GM12878 (cell line): ENCODE measurements around the gene SEZ6L2. TPM values are rescaled to one million over a fixed set of nuclear protein-coding genes. Genes with fewer than 3 reads are reported as not detected.

ENCODE experiments used
- ATAC-seq: fragments of 200-7000 bp; cut with Tn5 transposase; 3 replicates; pipeline ENCODE4 v1.9.1; 2020; ENCODE audit warnings: mild to moderate bottlenecking, moderate library complexity
- BruUV-seq: library from RNA; stranded (reverse); fragments of 400-500 nt; replicated peaks from 2 replicates; lab custom pipeline; 2021; lab: Mats Ljungman, UMichigan
- CTCF ChIA-PET: fragments of 300-600 bp; sonication (Branson Sonifier 250); formaldehyde crosslinking; extraction: SDS; loops from one replicate; lab custom pipeline; 2021; ENCODE audit warnings: inconsistent platforms; lab: Yijun Ruan, JAX
- POLR2A ChIA-PET: fragments of 350-600 bp; formaldehyde crosslinking; extraction: SDS; loops from one replicate; lab custom pipeline; 2021; ENCODE audit warnings: inconsistent platforms; lab: Charles Lee
- RAD21 ChIA-PET: fragments of 300-600 bp; sonication (Branson Sonifier 250); formaldehyde crosslinking; loops from one replicate; lab custom pipeline; 2023; ENCODE audit warnings: antibody characterized with exemption; ENCODE audit not compliant: unreplicated experiment; lab: Charles Lee
- SMC1A ChIA-PET: fragments of 300-600 bp; sonication (Branson Sonifier 250); formaldehyde crosslinking; loops from one replicate; lab custom pipeline; 2023; ENCODE audit not compliant: unreplicated experiment, uncharacterized antibody; lab: Charles Lee
- DNase-seq: peaks from one replicate; pipeline ENCODE4 v3.0.0-alpha.2; 2011; ENCODE audit warnings: low read depth, low spot score
- FAIRE-seq: peaks from 3 replicates; lab custom pipeline; 2011; peaks lifted over from hg19 to GRCh38; lab: Jason Lieb, UNC
- H2AFZ ChIP-seq: 2 replicates; pipeline ENCODE4 v1.6.0; 2011; ENCODE audit warnings: low read depth, low read length, control low read depth; ENCODE audit not compliant: control insufficient read depth
- H3K27ac ChIP-seq: 2 replicates; pipeline ENCODE4 v1.5.1; 2011; ENCODE audit warnings: control low read depth; ENCODE audit not compliant: control insufficient read depth, insufficient read depth
- H3K27me3 ChIP-seq, 2 experiments: replicated peaks in 1 of 2; 2 replicates each; pipeline versions ENCODE4 v1.6.0 to v1.6.1; 2011; ENCODE audit warnings: low read length in 1 of 2; ENCODE audit not compliant: control insufficient read depth in 2 of 2, insufficient read depth in 2 of 2
- H3K36me3 ChIP-seq, 2 experiments: 2 replicates each; pipeline ENCODE4 v1.5.1; 2011; ENCODE audit warnings: low read length in 1 of 2; ENCODE audit not compliant: control insufficient read depth in 2 of 2, insufficient read depth in 2 of 2
- H3K4me1 ChIP-seq: 2 replicates; pipeline ENCODE4 v1.6.1; 2011; ENCODE audit warnings: mild to moderate bottlenecking, low read length, moderate library complexity, mixed read lengths; ENCODE audit not compliant: control insufficient read depth, insufficient read depth
- H3K4me2 ChIP-seq: 2 replicates; pipeline ENCODE4 v1.6.0; 2011; ENCODE audit warnings: control low read depth; ENCODE audit not compliant: control insufficient read depth, insufficient read depth
- H3K4me3 ChIP-seq: fragments of 200-600 bp; sonication (generic); 2 replicates; pipeline ENCODE4 v1.5.1; 2016
- H3K79me2 ChIP-seq: 2 replicates; pipeline ENCODE4 v1.6.0; 2011; ENCODE audit warnings: low read length; ENCODE audit not compliant: control insufficient read depth, insufficient read depth
- H3K9ac ChIP-seq: 2 replicates; pipeline ENCODE4 v1.8.0; 2011; ENCODE audit warnings: low read length, control low read depth, mixed read lengths; ENCODE audit not compliant: control insufficient read depth, insufficient read depth
- H3K9me3 ChIP-seq: replicated peaks from 3 replicates; pipeline ENCODE4 v1.5.1; 2011; ENCODE audit warnings: mild to moderate bottlenecking, low read length; ENCODE audit not compliant: control insufficient read depth, insufficient read depth
- H4K20me1 ChIP-seq: 2 replicates; pipeline ENCODE4 v1.6.0; 2011; ENCODE audit not compliant: control insufficient read depth, insufficient read depth
- CBX5 ChIP-seq: sonication (generic); IDR thresholded peaks from 2 replicates; pipeline ENCODE4 v1.6.1; 2016; ENCODE audit warnings: low read depth, moderate library complexity, mild to moderate bottlenecking, inconsistent platforms
- FOXM1 ChIP-seq: IDR thresholded peaks from 2 replicates; pipeline ENCODE4 v1.6.1; 2012; ENCODE audit warnings: low read depth, mild to moderate bottlenecking, inconsistent platforms, low read length, moderate library complexity
- IRF4 ChIP-seq: IDR thresholded peaks from 2 replicates; pipeline ENCODE4 v1.6.1; 2011; ENCODE audit warnings: low read depth, low read length
- KAT2A ChIP-seq: conservative IDR thresholded peaks from 2 replicates; pipeline ENCODE4 v1.6.1; 2011; ENCODE audit warnings: low read depth, low read length; ENCODE audit not compliant: control insufficient read depth
- PAX5 ChIP-seq: IDR thresholded peaks from 2 replicates; pipeline ENCODE4 v1.6.1; 2011; ENCODE audit warnings: low read depth, low read length, borderline replicate concordance
- POLR2A ChIP-seq: IDR thresholded peaks from 2 replicates; pipeline ENCODE4 v1.6.1; 2011; ENCODE audit warnings: low read depth, mild to moderate bottlenecking, low read length
- SMAD1 ChIP-seq: fragments of 450-650 bp; IDR thresholded peaks from 2 replicates; pipeline ENCODE4 v1.6.1; 2018; ENCODE audit warnings: mild to moderate bottlenecking, low read depth; ENCODE audit not compliant: partially characterized antibody
- ZNF207 ChIP-seq: fragments of 450-650 bp; IDR thresholded peaks from 2 replicates; pipeline ENCODE4 v1.6.1; 2014; ENCODE audit warnings: antibody characterized with exemption, mild to moderate bottlenecking, borderline replicate concordance
- ZZZ3 ChIP-seq: IDR thresholded peaks from 2 replicates; pipeline ENCODE4 v1.6.1; 2011; ENCODE audit warnings: low read depth; ENCODE audit not compliant: control insufficient read depth, insufficient read length
- WGBS: methylation state at CpG from one replicate; pipeline ENCODE4 v1.1.6; 2016; ENCODE audit warnings: low lambda C conversion rate; ENCODE audit not compliant: insufficient replicate concordance, insufficient coverage; ENCODE audit errors: missing lambda C conversion rate; 5-methylcytosine and 5-hydroxymethylcytosine counted together
- in situ Hi-C: fragments of 300-500 bp; cut with MboI; formaldehyde crosslinking; loops from 9 replicates; pipeline ENCODE4 v1.14.3; 2018; ENCODE audit warnings: mixed read lengths
- intact Hi-C: fragments of 100-400 bp; cut with micrococcal nuclease; formaldehyde crosslinking; loops from one replicate; pipeline ENCODE4 v1.14.2; 2022; ENCODE audit not compliant: unreplicated experiment
- polyA plus RNA-seq, 11 experiments: library from polyadenylated mRNA; depleted of rRNA in 4 of 11; unstranded in 6 of 11; stranded (reverse) in 5 of 11; fragments of >200 nt; fragmentation: Nextera tagmentation in 4 of 11; fragmentation: Illumina TruSeq in 1 of 11; extraction: Ambion mirVana in 4 of 11; extraction: Trizol in 1 of 11; gene quantifications; 1 replicate in 1 of 11; 2 replicates in 10 of 11; pipeline versions ENCODE4 v1.2.1 to v1.2.3, GENCODE V29; 2011 to 2016; ENCODE audit warnings: inconsistent platforms in 2 of 11, missing spikeins in 2 of 11, low read depth in 1 of 11
- total RNA-seq, 4 experiments: library from RNA; depleted of rRNA in 3 of 4; stranded (reverse); fragments of >200 nt in 3 of 4; fragmentation: Illumina TruSeq in 1 of 4; extraction: Trizol in 1 of 4; gene quantifications; 2 replicates each; pipeline versions ENCODE4 v1.2.1 to v1.2.3, GENCODE V29; 2013 to 2021
- TF ChIP-seq, protein P1 (sequence below): fragments of 450-650 bp; formaldehyde crosslinking; IDR thresholded peaks from 2 replicates; pipeline ENCODE4 v1.4.0; 2022; ENCODE audit warnings: mild to moderate bottlenecking, moderate library complexity
- TF ChIP-seq, protein P2 (sequence below): IDR thresholded peaks from 2 replicates; pipeline ENCODE4 v1.6.1; 2012; ENCODE audit warnings: low read length, inconsistent platforms

Gene SEZ6L2
- total and polyA plus RNA-seq, 10 of the 15 experiments (the other 5 are each of a cell fraction or from before 2014, with no cell fraction given), result 0.06 to 0.49 TPM; not detected in 8

DNA sequence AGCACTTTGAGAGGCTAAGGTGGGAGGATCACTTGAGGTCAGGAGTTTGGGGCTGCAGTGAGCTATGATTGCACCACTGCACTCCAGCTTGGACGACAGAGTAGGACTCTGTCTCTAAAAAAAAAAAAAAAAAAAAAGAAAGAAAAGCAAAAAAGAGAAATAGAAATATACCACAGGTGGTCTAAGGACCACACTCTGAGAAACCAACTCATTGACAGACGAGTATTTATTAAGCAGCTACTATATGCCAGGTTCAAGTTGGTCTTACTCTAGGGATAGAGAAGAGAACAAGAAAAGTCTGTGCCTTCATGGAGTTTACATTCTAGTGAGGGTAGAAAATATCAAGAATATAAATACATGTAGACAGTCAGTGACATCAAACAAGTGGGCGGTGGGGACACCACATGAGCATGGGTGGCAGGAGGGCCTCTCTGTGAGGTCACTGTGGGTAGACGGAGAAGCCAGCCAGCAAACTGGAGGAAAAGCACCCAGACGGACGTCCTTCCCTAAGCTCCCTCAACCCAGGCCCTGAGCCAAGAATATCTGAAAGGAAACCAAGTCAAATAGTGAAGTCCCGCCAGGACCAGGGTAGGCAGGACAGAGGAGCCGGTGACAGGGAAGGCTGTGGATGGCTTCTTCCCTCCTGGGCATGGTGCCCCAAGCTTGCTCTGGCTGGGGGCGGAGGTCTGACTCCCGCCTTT, 41.1 kb downstream of the SEZ6L2 start:
- Histone ChIP-seq H3K4me2 (no peak overlapping the region), H3K27me3 (no peaks in the 10 kb centered on the region), H3K4me1 (no peaks in the 10 kb centered on the region), H2AFZ (no peak overlapping the region), H3K36me3 (peaks cover 0 to 3% of the 10 kb centered on the region in 2 experiments; a peak in 2 of 4 replicates), H3K9me3 (no peaks in the 10 kb centered on the region), H3K4me3 (no peak overlapping the region), H3K79me2 (peaks cover 7% of the 10 kb centered on the region), H4K20me1 (no peaks in the 10 kb centered on the region), H3K27ac (no peak overlapping the region), H3K9ac (no peak overlapping the region)
- ChIA-PET POLR2A (interaction anchor here (0.6 kb wide), 1 partner anchor 889 kb away, joined by 3 read pairs; no protein-coding TSS in a partner anchor), CTCF (interaction anchor here (1.9 kb wide), 1 partner anchor 10 kb away, joined by 11 read pairs; no protein-coding TSS in a partner anchor), RAD21 (no interaction called here), SMC1A (no interaction called here)
- in situ Hi-C loops (no loop called here), intact Hi-C loops (no loop called here)
- 94% methylated on average over 9 of the region's 10 CpGs for WGBS
- TF ChIP-seq POLR2A (no peak), KAT2A (no peak), ZZZ3 (no peak), ZNF207 (no peak), CBX5 (no peak), PAX5 (no peak), SMAD1 (no peak), IRF4 (no peak), FOXM1 (no peak)
- TF ChIP-seq, protein P1, sequence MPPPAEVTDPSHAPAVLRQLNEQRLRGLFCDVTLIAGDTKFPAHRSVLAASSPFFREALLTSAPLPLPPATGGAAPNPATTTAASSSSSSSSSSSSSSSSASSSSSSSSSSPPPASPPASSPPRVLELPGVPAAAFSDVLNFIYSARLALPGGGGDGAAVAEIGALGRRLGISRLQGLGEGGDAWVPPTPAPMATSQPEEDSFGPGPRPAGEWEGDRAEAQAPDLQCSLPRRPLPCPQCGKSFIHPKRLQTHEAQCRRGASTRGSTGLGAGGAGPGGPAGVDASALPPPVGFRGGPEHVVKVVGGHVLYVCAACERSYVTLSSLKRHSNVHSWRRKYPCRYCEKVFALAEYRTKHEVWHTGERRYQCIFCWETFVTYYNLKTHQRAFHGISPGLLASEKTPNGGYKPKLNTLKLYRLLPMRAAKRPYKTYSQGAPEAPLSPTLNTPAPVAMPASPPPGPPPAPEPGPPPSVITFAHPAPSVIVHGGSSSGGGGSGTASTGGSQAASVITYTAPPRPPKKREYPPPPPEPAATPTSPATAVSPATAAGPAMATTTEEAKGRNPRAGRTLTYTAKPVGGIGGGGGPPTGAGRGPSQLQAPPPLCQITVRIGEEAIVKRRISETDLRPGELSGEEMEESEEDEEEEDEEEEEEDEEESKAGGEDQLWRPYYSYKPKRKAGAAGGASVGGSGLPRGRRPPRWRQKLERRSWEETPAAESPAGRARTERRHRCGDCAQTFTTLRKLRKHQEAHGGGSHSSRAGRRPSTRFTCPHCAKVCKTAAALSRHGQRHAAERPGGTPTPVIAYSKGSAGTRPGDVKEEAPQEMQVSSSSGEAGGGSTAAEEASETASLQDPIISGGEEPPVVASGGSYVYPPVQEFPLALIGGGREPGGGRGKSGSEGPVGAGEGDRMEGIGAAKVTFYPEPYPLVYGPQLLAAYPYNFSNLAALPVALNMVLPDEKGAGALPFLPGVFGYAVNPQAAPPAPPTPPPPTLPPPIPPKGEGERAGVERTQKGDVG (CRISPR knock-in tag), result no peak
- TF ChIP-seq, protein P2, sequence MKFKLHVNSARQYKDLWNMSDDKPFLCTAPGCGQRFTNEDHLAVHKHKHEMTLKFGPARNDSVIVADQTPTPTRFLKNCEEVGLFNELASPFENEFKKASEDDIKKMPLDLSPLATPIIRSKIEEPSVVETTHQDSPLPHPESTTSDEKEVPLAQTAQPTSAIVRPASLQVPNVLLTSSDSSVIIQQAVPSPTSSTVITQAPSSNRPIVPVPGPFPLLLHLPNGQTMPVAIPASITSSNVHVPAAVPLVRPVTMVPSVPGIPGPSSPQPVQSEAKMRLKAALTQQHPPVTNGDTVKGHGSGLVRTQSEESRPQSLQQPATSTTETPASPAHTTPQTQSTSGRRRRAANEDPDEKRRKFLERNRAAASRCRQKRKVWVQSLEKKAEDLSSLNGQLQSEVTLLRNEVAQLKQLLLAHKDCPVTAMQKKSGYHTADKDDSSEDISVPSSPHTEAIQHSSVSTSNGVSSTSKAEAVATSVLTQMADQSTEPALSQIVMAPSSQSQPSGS, result no peak
- BruUV-seq, result no TSS peak
- ATAC-seq, result no peak
- FAIRE-seq, result no peak
- no peak for DNase-seq
